ENCODE measurements around the gene ANKRD53.

DNA sequence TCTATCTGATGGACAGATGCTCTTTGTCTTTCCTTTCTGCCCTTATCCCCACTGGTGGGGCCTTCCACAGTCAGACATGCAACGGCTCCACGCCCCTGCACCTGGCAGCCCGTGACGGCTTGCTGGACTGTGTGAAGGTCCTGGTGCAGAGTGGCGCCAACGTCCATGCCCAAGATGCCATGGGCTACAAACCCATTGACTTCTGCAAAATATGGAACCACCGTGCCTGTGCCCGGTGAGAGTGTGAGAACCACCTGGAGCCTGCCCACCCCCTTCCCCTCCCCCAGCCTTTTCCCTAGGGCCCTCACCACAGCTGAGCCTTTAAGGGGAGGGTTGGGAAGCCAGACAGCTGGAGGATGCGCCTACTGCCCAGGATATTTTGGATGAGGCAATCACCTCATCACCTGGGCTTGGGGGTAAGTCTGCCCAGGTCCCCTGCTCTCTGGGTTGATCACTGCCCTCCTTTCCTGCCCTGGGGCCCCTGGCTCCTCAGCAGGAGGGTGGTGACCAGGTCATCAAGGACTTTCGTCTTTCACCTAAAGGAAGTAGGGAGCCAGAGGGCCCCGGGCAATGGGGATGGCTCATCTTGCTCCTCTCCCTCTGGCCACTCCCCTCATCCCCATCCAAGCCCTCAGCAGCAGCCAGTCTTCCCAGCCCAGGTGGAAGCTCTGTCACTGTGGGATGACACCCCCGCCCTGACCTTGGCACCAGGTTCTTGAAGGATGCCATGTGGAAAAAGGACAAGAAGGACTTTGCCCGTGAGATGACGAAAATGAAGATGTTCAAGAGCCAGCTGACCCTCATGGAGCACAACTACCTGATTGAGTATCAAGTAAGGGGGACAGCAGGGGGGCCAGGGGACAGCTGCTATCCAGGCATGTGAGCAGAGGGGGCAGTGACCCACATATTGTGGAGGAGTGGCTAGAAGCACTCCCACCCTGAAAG is 3.7 kb downstream of the ANKRD53 start:
- TF ChIP-seq, protein P1, sequence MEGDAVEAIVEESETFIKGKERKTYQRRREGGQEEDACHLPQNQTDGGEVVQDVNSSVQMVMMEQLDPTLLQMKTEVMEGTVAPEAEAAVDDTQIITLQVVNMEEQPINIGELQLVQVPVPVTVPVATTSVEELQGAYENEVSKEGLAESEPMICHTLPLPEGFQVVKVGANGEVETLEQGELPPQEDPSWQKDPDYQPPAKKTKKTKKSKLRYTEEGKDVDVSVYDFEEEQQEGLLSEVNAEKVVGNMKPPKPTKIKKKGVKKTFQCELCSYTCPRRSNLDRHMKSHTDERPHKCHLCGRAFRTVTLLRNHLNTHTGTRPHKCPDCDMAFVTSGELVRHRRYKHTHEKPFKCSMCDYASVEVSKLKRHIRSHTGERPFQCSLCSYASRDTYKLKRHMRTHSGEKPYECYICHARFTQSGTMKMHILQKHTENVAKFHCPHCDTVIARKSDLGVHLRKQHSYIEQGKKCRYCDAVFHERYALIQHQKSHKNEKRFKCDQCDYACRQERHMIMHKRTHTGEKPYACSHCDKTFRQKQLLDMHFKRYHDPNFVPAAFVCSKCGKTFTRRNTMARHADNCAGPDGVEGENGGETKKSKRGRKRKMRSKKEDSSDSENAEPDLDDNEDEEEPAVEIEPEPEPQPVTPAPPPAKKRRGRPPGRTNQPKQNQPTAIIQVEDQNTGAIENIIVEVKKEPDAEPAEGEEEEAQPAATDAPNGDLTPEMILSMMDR (conservative IDR thresholded peaks at IDR 0.05; ENCODE audit: low read length): no peak
- TF ChIP-seq EZH2phosphoT487 (IDR thresholded peaks at IDR 0.05; ENCODE audit: borderline replicate concordance): no peak

Measured in Loucy (cell line).